Measurements from ENCODE around the gene PRXL2C.
"Not testable (repeated sequence)": the region's sequence is repeated elsewhere in the genome, so short reads cannot be mapped to it uniquely, and the experiment has no call there.

PRXL2C gene, protein sequence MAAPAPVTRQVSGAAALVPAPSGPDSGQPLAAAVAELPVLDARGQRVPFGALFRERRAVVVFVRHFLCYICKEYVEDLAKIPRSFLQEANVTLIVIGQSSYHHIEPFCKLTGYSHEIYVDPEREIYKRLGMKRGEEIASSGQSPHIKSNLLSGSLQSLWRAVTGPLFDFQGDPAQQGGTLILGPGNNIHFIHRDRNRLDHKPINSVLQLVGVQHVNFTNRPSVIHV

DNA sequence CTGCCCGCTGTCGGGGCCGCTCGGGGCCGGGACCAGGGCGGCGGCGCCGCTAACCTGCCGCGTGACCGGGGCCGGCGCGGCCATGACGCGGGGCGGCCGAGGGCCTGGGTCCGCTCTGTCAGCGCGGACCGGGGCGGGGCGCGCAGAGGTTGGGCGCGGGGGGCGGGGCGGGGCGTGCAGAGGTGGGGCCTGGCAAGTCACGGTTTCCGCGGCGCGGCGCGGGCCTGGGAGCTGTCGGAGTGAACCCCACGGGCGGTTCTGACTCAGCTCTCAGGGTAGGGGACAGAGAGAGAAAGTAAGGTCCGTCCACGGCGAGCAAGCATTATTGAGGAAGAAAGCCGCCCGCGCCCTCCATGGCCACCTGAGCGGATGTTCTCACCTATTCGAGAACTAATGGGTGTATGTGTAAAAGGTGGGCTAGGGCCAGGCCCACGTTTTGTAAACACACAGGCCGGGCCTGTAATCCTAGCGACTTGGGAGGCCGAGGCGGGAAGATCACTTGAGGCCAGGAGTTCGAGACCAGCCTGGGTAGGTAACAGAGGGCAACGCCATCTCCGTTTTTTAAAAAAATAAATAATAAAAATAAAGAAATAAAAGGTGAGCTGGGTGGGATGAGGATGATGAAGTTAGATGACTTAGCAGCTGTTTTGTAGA lies at the start of gene PRXL2C:
Gene PRXL2C (minus strand): TSS at position 120 of the 654 bp plus-strand sequence. CDS start 36 bp downstream, at position 84.
- peak; percentile 36 for DNase-seq

DNA sequence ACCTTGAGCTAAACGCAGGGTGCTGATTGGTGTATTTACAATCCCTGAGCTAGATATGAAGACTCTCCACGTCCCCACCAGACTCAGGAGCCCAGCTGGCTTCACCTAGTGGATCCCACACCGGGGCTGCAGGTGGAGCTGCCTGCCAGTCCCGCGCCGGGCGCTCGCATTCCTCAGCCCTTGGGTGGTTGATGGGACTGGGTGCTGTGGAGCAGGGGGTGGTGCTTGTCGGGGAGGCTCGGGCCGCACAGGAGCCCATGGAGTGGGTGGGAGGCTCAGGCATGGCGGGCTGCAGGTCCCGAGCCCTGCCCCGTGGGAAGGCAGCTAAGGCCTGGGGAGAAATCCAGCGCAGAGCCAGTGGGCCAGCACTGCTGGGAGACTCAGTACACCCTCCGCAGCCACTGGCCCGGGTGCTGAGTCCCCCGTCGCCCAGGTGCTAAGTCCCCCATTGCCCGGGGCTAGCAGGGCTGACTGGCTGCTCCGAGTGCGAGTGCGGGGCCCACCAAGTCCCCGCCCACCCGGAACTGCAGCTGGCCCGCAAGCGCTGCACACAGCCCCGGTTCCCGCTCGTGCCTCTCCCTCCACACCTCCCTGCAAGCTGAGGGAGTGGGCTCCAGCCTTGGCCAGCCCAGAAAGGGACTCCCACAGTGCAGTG lies 45.7 kb upstream of the PRXL2C start:
- DNase-seq = not testable (repeated sequence)

DNA sequence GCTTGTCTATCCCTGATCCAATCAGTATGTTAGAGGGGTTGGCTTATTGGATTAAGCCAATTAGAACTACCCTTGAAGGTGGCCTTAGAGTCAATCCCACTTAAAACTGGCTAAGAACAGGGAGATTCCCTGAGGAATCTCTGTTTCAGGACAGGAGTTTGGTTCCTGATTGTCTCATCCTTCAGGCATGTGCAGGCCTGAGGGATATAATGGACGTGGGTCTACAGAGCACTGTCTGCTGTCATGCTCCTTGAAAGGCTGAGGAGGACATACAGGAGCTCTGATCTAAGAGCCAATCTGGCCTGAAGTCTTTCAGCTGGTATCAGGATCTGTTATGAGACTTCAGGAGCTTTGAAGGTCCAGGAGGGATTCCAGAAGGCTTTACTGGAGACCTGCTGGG lies 36.2 kb upstream of the PRXL2C start:
- DNase-seq = no peak

DNA sequence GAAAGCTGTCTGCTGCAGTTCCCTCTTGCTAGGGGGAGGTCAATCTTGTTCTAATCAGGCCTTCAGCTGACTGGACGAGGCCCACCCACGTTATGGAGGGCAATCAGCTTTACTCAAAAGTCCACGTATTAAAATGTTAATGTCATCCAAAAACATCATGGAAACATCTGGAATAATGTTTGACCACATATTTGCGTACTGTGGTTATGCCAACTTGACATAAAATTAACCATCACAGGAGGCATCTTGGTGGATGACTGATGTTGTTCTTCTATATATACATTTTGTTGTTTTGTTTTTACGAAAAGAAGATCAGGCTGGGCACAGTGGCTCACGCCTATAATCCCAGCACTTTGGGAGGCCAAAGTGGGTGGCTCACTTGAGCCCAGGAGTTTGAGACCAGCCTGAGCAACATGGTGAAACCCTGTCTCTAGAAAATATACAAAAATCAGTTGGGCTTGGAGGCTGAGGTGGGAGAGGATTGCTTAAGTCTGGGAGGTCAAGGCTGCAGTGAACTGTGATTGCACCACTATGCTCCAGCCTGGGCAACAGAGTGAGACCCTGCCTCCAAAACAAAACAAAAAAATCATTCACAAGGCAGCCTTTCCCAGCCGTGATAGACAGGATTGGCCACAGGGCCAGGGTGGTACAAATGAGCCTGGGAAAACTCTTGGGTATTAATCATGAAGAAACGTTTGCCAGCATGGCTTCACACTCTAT lies 33.8 kb upstream of the PRXL2C start:
- no peak for DNase-seq

DNA sequence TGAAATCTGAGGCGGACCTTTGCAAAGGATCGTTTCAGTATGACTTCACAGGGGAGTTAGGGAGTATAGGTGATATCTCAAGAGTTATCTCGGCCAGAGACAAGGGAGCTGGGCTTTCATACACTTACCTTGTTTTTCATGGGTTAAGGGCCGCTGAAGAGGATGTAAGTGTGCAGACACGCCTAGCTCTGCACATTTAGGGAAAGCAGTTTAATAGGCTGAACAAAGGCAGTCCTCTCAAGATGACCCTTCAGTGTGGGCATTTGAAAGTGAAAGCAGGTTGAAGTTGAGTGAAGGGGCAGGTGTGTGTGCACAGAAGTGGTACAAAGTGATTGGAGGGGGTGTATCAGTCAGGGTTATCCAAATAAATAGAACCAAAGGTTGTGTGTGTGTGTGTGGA lies 33.1 kb upstream of the PRXL2C start:
- no peak for DNase-seq

DNA sequence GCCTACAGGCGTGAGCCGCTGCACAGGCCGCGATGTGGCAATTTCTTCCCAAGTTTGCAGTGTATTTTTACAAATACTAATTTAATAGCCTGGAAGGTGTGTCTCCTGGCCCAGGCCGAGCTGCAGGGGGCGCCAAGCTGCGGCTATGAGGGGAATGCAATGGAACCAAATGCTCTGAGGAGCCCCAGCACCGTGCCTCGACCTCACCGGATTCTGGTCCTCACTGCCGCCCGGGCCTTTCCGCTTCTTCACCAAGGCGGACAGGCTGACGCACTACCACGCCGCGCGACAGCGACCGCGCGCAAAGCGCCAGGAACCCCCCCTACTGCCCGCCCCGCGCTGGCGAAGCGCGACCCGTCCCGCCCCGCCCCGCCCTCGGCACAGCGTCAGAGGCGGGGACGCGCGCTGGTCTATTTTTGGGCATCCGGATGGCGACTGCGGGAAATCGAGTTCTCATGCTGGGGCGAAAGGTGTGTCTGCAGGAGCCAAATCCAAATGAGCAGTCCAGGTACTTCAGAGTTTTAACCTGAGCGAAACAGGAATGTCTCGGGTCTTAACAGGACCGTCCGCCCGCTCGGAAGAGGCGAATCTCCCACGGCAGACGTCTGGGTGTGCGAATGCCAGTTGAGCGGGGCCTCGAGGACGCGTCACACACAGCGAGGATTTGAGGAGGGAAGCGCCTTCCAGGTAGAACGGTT lies 31.7 kb upstream of the PRXL2C start:
- DNase-seq = peak; percentile 68

DNA sequence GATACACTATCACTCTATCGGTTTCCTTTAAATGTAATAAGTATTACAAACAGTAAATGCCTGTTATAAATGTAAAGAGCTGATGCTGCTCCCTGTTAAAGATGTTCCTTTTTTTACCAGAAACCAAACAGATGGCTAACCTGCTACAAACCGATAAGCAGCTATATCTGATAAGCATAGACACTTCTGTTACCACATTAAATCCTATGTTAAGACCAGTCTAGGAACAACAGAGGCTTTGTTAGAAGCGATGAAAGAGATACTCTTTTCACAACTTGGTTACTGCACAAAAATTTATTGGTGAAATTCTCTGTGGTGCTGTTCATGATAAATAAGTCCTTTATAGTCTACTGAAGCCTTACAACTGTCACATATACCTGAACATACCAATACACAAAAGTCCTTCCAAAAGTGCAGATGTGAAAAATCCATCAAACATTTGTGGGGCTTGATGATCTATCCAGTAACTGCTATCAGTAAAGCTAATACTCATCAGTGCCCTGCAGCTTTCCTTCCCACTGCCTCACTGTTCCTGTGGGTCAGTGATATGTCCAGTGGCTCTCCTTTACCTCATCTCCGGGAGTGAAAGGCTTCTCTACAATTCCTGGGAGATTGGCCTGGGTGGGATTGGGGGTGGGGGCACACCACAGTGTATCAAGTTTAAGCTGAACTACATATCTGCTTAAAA lies 25.8 kb upstream of the PRXL2C start:
- no peak for DNase-seq

DNA sequence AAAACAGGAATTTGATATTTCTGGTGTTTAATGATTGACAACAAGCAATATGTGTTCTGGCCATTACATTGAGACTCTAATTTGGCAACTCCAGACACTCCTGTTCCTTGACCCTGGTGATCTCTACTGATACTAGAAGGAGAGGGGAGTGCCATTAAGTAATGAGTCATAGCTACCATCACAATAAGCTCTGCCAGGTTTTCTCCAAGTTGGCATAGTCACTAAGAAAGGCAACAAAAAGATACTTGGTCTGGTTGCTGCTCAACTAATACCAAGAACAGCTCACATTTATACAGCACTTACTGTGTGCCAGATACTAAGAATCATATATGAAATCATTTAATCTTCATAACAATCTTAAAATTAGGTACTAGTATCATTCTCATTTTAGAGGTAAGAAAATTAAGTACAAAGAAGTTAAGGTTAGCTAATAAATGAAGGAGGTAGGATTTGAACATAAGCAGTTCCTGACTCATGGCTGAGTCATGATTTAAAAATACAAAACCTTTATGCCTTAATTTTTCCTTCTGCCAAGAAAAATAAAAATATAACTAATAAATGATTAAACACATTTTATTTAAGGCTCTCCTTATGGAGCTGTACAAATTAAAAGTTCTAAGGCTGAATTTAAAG lies 19.9 kb upstream of the PRXL2C start:
- DNase-seq = no peak

DNA sequence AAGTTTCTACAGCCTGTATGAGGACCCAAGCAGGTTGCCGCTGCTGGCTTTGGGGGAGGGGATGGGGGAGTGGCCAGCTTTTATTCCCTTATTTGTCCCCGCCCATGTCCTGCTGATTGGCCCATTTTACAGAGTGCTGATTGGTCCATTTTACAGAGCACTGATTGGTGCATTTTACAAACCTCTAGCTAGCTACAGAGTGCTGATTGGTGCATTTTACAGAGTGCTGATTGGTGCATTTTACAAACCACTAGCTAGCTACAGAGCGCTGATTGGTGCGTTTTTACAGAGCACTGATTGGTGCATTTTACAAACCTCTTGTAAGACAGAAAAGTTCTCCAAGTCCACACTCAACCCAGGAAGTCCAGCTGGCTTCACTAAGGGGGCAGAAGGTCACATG lies 18.7 kb upstream of the PRXL2C start:
- DNase-seq = not testable (repeated sequence)

DNA sequence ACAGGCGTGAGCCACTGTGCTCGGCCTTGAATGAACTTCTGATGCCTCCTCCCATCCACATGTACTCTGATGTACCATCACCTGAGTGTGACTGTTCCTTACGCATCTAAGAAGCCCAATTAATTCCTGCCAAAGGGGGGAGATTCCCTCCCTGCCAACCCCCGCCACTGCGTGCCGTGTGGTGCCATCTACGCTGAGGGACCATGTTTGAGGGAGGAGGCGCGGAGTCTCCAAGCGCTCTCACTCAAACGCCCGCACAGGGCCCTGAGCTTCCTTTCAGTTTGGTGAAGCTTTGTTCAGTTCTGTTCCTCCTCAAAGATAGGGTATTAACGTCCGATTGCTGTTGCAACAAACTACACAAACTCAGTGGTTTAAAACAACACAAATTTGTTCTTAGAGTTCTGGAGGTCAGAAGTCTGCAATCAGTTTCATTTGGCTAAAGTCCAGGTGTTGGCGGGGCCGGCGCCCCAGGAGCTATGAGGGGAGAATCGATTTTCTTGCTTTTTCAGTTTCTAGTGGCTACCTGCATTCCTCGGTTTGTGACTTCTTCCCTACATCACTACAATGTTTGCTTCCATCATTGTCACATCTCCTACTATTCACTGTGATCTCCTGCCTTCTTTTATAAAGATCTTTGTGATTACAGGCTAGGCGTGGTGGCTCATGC lies 13.9 kb upstream of the PRXL2C start:
- DNase-seq = no peak

DNA sequence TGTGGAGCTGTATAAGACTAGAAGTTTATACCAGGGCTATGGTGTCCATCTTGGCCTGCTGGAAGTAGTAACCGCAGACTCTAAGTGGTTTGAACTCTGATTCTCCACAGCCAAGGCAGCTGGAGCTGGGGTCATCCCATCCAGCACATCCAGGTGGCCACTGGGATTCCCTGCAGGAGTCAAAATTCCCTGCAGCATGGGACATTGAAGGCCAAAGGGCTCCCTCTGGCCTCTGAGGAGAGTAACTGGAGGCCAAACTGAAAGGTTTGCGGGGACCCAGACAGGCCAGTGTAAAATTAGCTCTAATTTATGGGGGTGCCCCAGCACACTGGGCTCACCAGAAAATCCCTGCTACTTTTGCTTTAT lies 12.2 kb upstream of the PRXL2C start:
- no peak for DNase-seq

DNA sequence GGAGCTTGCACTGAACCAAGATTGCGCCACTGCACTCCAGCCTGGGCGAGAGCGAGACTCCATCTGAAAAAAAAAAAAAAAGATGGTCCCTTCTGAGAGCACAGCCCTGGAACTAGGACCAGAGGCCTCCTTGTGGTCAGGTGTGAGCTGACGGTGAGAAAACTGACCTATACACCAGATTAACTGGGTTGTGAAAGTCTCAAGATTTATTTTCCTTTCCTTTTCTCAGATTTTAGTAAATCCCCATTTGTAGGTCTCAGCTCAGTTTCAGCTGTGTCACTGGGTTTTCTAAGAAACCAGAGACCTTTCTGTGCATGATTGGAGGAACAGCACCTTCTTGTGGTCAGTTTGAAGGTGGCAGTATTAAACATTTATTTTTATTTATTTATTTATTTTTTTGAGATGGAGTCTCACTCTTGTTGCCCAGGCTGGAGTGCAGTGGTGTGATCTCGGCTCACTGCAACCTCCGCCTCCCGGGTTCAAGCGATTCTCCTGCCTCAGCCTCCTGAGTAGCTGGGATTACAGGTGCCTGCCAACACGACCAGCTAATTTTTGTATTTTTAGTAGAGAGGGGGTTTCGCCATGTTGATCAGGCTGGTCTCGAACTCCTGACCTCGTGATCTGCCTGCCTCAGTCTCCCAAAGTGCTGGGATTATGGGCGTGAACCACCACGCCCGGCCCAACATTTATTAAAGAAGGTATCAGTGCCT lies 11.7 kb upstream of the PRXL2C start:
- DNase-seq = peak; percentile 71

DNA sequence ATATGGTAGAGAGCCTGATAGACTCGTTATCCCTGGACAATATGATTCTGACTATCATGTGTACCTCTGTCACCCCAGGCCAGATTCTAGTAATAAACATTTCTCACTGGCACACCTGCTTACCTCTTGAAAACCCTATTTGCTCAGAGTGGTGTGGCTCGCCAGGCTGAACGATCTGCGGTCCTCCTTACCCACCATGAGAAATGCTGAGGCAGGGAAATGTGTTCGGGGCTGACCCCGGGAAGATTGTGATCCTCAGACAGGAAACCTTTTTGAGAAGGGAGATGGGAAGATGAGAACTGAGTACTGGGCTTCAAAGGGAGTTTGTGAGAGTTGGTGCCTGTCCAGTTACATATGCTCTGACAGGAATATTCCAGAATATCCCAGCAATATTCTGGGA lies 10.7 kb upstream of the PRXL2C start:
- DNase-seq = no peak

DNA sequence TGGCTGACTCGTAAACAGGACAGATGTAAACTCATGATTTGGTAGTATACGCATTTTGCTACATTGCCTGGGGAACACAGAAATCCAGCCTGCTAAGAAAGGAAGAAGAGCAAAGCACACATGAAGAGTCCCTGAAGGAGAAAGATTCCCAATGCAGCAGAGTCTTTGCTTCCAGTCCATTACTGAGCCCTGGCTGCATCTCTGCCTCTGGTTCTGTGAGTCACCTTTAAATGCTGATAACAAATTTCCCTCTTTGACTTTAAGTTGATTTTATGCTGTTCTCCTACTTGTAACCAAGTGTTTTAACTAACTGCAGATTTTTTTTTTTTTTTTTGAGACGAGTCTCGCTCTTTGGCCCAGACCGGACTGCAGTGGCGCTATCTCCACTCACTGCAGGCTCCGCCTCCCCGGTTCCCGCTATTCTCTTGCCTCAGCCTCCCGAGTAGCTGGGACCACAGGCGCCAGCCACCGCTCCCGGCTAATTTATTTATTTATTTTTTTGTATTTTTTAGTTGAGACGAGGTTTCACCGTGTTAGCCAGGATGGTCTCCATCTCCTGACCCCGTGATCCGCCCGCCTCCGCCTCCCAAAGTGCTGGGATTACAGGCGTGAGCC lies 8.5 kb upstream of the PRXL2C start:
- DNase-seq = no peak

DNA sequence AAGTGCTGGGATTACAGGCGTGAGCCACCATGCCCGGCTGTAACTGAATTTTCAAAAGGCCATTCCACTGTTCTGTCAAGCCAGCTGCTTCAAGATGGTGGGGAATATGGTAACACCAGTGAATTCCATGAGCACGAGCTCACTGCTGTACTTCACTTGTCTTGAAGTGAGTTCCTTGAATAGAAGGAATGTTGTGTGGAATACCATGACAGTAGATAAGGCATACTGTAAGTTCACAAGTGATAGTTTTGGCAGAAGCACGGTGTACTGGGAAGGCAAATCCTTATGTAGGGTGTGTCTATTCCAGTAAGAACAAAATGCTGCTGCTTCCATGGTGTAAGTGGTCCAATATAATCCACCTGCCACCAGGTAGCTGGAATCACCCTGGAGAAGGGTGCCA lies 6.6 kb upstream of the PRXL2C start:
- DNase-seq = peak; percentile 43

DNA sequence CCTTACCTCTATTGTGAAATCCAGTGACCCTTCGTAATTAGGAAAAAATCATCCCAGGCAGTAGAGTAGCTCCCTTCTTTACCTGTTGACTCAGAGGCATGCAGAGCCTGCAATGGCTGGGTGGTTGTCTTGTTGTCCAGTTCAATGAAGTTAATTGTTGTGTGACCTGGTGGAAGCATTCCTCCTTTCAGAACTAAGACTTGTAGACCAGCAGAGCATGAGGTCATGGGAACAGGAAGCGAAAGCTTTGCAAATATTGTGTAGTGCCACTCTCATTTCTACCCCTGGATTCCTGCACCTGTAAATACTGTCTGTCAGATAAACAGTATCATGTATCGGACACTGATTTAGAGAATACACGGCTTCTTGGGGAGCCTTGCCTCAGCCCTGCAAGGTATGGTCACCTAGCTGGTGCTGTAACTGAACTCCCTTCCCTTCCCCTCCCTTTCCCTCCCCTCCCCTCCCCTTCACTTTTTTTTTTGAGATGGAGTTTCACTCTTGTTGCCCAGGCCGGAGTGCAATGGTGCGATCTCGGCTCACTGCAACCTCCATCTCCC lies 5.7 kb upstream of the PRXL2C start:
- DNase-seq = no peak

DNA sequence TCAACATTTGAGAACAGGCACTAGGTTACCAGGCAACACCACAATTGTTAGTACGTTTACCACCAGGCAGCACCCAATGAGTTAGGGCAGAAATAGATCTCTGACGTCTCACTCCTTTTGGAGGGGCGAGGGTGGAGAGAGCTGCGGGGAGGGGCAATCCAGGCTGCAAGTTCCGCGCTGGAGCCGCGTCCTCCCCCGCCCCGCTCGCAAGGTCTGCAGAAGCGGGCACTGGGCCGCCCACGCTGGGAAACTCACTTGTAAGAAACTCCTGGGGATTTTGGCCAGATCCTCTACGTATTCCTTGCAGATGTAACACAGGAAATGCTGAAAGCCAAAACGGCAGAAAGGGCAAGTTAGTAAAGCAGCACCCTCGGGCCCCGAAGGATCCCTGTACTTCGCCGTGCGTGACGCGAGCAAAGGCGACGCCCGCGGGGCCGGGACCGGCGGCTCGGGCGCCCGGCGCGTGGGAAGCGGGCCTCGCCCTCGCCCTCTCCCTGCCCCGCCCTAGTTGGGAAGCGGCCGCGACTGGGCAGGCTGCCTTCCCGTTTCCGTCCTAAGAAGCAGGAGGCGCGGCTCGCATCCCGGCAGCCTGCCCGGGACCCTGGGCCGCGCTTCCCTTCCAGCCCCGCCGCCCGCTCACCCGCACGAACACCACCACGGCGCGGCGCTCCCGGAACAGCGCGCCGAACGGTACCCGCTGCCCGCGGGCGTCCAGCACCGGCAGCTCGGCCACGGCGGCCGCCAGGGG lies 493 bp downstream of the PRXL2C start:
- peak; percentile 58 for DNase-seq

DNA sequence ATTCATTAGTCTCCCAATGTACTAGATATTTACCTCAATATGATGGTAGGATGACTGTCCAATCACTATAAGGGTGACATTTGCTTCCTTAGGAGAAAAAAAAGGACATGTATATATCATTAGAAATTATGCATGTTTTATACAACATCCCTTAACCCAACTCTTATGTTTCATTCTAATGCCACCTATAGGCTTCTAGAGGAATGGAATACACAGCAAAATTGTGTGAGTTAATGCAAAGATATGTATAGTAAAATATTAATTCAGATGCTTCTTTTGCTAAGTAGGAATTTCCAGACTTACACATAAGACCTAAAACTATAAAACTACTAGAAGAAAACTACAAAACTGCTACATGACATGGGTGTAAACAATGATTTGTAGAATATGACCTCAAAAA lies 3.5 kb downstream of the PRXL2C start:
- peak; percentile 51 for DNase-seq

All from fibroblast of upper back skin (primary cell).